Measurements from ENCODE around the gene MED23. TPM values are rescaled to one million over a fixed set of nuclear protein-coding genes. Genes with fewer than 3 reads are reported as not detected.

MED23 gene
- polyA plus RNA-seq, 3 donors = 4.5 to 21.9 (median 7.9) TPM

GRCh38 chr6:131651782-131652181 lies 23.7 kb upstream of the MED23 start:
- H3K27ac Mint-ChIP-seq = no peak overlapping the region
- no peak overlapping the region for H3K4me3 Mint-ChIP-seq
- no peaks in the 10 kb centered on the region for H3K36me3 Mint-ChIP-seq
- no peaks in the 10 kb centered on the region for H4K20me1 ChIP-seq (ENCODE audit: insufficient read depth, low read length)
- H3K9ac ChIP-seq (ENCODE audit: insufficient read depth, low read length, poor library complexity, severe bottlenecking) = no peak overlapping the region
- H3K4me1 Mint-ChIP-seq = no peaks in the 10 kb centered on the region
- H3K4me2 ChIP-seq (replicated peaks; ENCODE audit: extremely low read depth, low read length, poor library complexity, severe bottlenecking) = no peak overlapping the region
- no peak for DNase-seq
- intact Hi-C loops (cut with micrococcal nuclease) = no loop called here
- H3K27me3 ChIP-seq (ENCODE audit: control insufficient read depth in 2 of 2, insufficient read depth in 2 of 2, low read length in 2 of 2) = no peaks in the 10 kb centered on the region
- no peaks in the 10 kb centered on the region for H3K9me3 ChIP-seq (replicated peaks in 1 of 2; ENCODE audit: control insufficient read depth in 1 of 2, insufficient read depth in 1 of 2, low read length in 2 of 2)
- peaks cover 0 to 4% (median 0%) of the 10 kb centered on the region in 7 donors for H3K9me3 Mint-ChIP-seq
- no peaks in the 10 kb centered on the region for H3K36me3 ChIP-seq (replicated peaks in 1 of 2; ENCODE audit: control insufficient read depth in 1 of 2, insufficient read depth in 2 of 2, low read length in 2 of 2)
- no peaks in the 10 kb centered on the region for H3K79me2 ChIP-seq (ENCODE audit: insufficient read depth, low read length)
- H2AFZ ChIP-seq (ENCODE audit: insufficient read depth, low read depth, low read length, poor library complexity, severe bottlenecking) = no peak overlapping the region
- no peak overlapping the region for H3K4me3 ChIP-seq (replicated peaks in 1 of 3; ENCODE audit: low read depth in 2 of 3, low read length in 3 of 3)
- H3K27me3 Mint-ChIP-seq (ENCODE audit: low read depth in 3 of 3) = peaks cover 0 to 2% (median 0%) of the 10 kb centered on the region in 3 donors
- TF ChIP-seq, protein P1, sequence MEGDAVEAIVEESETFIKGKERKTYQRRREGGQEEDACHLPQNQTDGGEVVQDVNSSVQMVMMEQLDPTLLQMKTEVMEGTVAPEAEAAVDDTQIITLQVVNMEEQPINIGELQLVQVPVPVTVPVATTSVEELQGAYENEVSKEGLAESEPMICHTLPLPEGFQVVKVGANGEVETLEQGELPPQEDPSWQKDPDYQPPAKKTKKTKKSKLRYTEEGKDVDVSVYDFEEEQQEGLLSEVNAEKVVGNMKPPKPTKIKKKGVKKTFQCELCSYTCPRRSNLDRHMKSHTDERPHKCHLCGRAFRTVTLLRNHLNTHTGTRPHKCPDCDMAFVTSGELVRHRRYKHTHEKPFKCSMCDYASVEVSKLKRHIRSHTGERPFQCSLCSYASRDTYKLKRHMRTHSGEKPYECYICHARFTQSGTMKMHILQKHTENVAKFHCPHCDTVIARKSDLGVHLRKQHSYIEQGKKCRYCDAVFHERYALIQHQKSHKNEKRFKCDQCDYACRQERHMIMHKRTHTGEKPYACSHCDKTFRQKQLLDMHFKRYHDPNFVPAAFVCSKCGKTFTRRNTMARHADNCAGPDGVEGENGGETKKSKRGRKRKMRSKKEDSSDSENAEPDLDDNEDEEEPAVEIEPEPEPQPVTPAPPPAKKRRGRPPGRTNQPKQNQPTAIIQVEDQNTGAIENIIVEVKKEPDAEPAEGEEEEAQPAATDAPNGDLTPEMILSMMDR (IDR thresholded peaks at IDR 0.05) = no peak
- no peaks in the 10 kb centered on the region for H3K4me1 ChIP-seq (ENCODE audit: control insufficient read depth in 1 of 2, insufficient read depth in 2 of 2, low read length in 2 of 2)
- H3K27ac ChIP-seq (ENCODE audit: low read depth in 1 of 2, low read length in 2 of 2) = no peak overlapping the region

GRCh38 chr6:131646249-131646670 lies 18.2 kb upstream of the MED23 start:
- H4K20me1 ChIP-seq (ENCODE audit: insufficient read depth, low read length) = no peaks in the 10 kb centered on the region
- H3K4me1 Mint-ChIP-seq = no peaks in the 10 kb centered on the region
- H3K4me3 ChIP-seq (replicated peaks in 1 of 3; ENCODE audit: low read depth in 2 of 3, low read length in 3 of 3) = no peak overlapping the region
- H3K4me3 Mint-ChIP-seq = no peak overlapping the region
- peaks cover 0 to 4% (median 2%) of the 10 kb centered on the region in 3 donors for H3K27me3 Mint-ChIP-seq (ENCODE audit: low read depth in 3 of 3)
- no peak overlapping the region for H3K27ac ChIP-seq (ENCODE audit: low read depth in 1 of 2, low read length in 2 of 2)
- no peaks in the 10 kb centered on the region for H3K36me3 Mint-ChIP-seq
- H3K27ac Mint-ChIP-seq = no peak overlapping the region
- H3K4me1 ChIP-seq (ENCODE audit: control insufficient read depth in 1 of 2, insufficient read depth in 2 of 2, low read length in 2 of 2) = no peaks in the 10 kb centered on the region
- no peaks in the 10 kb centered on the region for H3K9me3 ChIP-seq (replicated peaks in 1 of 2; ENCODE audit: control insufficient read depth in 1 of 2, insufficient read depth in 1 of 2, low read length in 2 of 2)
- no peaks in the 10 kb centered on the region for H3K27me3 ChIP-seq (ENCODE audit: control insufficient read depth in 2 of 2, insufficient read depth in 2 of 2, low read length in 2 of 2)
- no peak overlapping the region for H2AFZ ChIP-seq (ENCODE audit: insufficient read depth, low read depth, low read length, poor library complexity, severe bottlenecking)
- no peaks in the 10 kb centered on the region for H3K79me2 ChIP-seq (ENCODE audit: insufficient read depth, low read length)
- H3K4me2 ChIP-seq (replicated peaks; ENCODE audit: extremely low read depth, low read length, poor library complexity, severe bottlenecking) = no peak overlapping the region
- TF ChIP-seq, protein P1 (IDR thresholded peaks at IDR 0.05) = no peak
- no peak overlapping the region for H3K9ac ChIP-seq (ENCODE audit: insufficient read depth, low read length, poor library complexity, severe bottlenecking)
- H3K9me3 Mint-ChIP-seq = peaks cover 0 to 2% (median 0%) of the 10 kb centered on the region in 7 donors
- DNase-seq = no peak
- no peaks in the 10 kb centered on the region for H3K36me3 ChIP-seq (replicated peaks in 1 of 2; ENCODE audit: control insufficient read depth in 1 of 2, insufficient read depth in 2 of 2, low read length in 2 of 2)
- intact Hi-C loops (cut with micrococcal nuclease) = no loop called here
